Type B pancreatic cell (in vitro differentiated cells): ENCODE data around the gene ZNF14. TPM values are rescaled to one million over a fixed set of nuclear protein-coding genes. Genes with fewer than 3 reads are reported as not detected.

Experiments
- DNase-seq: peaks from one replicate; pipeline ENCODE4 v3.0.0; 2021; ENCODE audit warnings: mixed read lengths; ENCODE audit not compliant: unreplicated experiment; ENCODE audit errors: extremely low spot score
- H3K27ac Mint-ChIP-seq: 2 replicates; pipeline ENCODE4 v1.8.0; 2021; ENCODE audit warnings: mild to moderate bottlenecking, mixed read lengths
- H3K27me3 Mint-ChIP-seq: 2 replicates; pipeline ENCODE4 v1.8.0; 2021; ENCODE audit warnings: mixed read lengths
- H3K36me3 Mint-ChIP-seq: 2 replicates; pipeline ENCODE4 v1.8.0; 2021; ENCODE audit warnings: mixed read lengths
- H3K4me1 Mint-ChIP-seq: one replicate; pipeline ENCODE4 v1.8.0; 2021; ENCODE audit warnings: mixed read lengths; ENCODE audit not compliant: unreplicated experiment
- H3K4me3 Mint-ChIP-seq: 2 replicates; pipeline ENCODE4 v1.8.0; 2021; ENCODE audit warnings: mild to moderate bottlenecking, mixed read lengths
- H3K9me3 Mint-ChIP-seq: 2 replicates; pipeline ENCODE4 v1.8.0; 2021; ENCODE audit warnings: mixed read lengths
- CTCF ChIP-seq: fragments of 200-600 bp; sonication (generic); conservative IDR thresholded peaks from 2 replicates; pipeline ENCODE4 v1.5.0; 2021; ENCODE audit warnings: antibody characterized with exemption, mild to moderate bottlenecking
- total RNA-seq: library from RNA; stranded (reverse); gene quantifications from 2 replicates; pipeline ENCODE4 v1.2.1, GENCODE V29; 2021; ENCODE audit warnings: low replicate concordance

Gene ZNF14
- total RNA-seq, 1 donor from 2014 or later, result 8.5 TPM

DNA sequence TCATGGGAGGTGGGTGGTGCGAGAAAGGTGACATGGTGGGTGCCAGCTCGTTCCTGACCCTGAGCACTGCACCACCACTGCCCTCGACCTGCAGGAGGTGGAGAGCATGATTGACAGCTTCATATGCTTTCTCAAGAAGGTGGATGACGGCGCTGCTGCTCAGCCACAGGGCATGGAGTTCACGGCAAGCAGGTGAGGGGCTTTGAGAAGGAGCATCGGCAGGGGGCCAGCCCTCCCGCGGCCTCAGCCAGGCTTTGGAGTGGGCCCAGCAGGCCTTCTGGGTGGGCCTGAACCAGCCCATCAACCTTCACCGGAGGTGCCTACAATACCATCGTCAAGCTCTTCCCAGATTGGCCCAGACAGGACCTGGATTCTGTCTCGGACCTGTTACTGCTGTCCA lies 18.9 kb upstream of the ZNF14 start:
- no peaks in the 10 kb centered on the region for H3K27me3 Mint-ChIP-seq
- H3K4me3 Mint-ChIP-seq, result no peak overlapping the region
- H3K9me3 Mint-ChIP-seq, result no peaks in the 10 kb centered on the region
- H3K4me1 Mint-ChIP-seq, result no peaks in the 10 kb centered on the region
- no peak overlapping the region for H3K27ac Mint-ChIP-seq
- no peak for TF ChIP-seq CTCF
- DNase-seq, result peak; percentile 57
- H3K36me3 Mint-ChIP-seq, result no peaks in the 10 kb centered on the region

DNA sequence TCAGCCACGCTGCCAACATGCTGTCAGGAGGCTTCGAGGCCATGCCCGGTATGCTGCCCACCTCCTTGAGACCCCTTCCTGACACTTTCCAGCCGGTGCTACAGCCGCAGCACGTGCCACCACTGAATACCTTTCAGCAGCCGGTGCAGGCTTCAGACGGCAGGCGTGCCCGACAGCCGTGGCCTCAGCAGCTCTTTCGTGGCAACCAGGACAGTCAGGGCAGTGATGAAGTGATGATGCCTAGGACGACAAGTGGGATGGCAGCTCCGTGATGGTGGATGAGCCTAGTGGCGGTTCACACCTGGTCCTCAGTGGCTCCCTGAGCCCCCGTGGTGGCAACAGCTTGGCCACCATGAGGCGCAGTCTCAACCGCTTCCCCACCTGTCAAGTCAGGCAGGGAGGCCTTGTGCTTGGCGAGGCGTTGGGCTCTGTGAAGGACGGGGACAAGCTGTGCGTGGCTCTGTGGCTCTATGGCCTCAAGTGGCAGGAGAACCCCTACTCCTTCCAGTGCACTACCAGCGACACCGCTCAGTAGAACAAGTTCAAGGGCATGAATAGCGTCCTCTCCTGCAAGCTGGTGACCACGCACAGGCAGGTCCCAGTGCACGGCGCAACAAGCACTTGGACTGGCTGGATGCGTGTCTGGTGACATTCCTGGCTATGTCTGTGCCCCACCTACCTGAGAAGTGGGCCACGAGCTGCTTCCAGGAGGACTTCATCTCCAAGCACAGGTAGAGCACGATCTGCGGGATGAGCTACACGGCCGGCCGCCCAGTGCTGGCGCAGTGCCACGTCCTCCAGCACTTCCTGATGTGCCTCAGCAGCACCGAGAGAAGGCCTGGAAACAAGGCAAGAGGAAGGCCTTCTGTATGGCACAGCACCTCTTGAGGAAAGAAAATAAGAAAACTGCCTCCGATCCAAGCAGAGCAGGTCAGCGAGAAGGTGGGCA lies 18.2 kb upstream of the ZNF14 start:
- Mint-ChIP-seq H3K27me3 (no peaks in the 10 kb centered on the region), H3K4me1 (no peaks in the 10 kb centered on the region), H3K9me3 (no peaks in the 10 kb centered on the region), H3K4me3 (no peak overlapping the region), H3K27ac (no peak overlapping the region), H3K36me3 (no peaks in the 10 kb centered on the region)
- DNase-seq, result peak; percentile 64
- no peak for TF ChIP-seq CTCF

DNA sequence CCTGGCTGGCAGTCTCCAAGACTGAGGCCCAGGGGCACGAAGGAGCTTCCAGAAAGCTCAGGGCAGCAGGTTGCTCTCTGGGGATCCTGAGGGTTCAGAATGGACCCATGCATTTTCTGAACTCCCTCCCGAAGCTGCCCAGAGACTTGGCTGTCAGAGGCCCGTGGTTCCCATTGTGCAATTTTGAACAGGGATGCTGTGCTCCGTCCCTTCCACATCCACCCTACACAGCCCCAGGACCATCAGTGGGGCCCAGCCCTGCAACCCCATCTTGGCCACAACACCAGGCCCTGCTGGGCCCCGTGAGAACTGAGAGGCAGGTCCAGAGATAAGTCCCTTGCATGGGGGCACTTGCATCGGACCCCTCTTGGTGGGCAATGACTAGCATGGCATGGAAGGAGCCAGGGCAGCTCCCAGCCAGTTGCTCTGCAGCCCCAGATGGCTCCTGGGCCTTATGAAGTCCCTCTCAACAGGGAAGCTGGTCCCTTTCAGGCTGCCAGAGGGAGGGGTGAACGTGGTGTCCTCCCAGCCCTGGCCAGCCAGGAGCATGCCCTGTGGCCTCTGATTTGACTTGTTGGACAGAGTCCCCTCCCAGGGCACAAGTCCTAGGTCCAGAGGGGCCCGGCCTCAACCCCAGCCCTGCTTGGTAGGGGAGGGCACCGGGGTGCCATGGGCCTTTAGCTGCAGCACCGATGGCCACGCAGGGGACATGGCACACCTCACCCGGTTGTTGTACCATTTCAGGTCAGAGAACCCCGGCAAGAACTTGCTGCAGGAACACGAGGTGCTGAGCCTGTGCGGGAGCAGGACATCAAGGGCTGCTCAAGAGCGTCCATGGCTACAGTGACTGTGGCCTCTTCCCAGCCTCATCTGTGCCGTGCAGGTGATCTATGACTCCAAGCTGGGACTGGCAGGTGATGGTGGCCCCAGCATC lies 17.3 kb upstream of the ZNF14 start:
- Mint-ChIP-seq H3K4me3 (no peak overlapping the region), H3K36me3 (no peaks in the 10 kb centered on the region), H3K27ac (no peak overlapping the region), H3K4me1 (no peaks in the 10 kb centered on the region), H3K9me3 (no peaks in the 10 kb centered on the region), H3K27me3 (no peaks in the 10 kb centered on the region)
- DNase-seq, result peak; percentile 57
- no peak for TF ChIP-seq CTCF

DNA sequence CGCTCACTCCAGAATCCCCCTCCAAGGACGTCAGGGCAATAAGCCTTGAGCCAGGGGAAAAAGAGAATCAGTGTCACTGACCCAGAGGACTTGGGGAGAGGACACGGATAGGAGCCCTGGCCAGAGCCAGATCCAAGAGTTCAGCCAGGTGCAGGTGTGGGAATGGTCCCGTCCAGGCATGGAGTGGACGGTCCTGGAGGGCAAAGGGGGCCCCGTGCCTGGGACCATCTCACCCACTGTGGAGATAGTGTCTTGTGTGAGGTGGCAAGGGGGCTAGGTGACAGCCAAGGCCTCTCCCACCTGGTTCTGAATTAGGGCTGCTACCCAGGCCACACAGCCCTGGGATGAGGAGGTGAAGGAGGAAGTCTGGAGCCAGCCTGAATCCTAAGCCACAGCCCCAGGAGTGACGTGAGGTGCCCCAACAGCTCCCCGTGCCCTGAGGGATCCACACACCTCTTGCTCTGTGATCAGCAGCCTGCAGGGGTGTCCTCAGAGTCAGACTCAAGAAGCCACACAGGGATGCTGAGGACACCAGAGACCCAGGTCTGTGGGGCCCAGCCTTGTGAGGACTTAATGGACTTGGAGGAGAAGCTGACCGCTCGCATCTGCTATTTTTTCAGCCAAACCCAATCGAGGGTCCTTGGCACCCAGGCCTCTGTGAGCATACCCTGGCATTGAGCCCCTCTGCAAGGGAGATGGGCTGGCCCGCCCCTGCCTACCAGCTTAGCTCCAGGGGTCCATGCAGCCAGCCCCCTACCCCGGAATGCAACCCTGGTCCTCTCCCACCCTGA lies 16.4 kb upstream of the ZNF14 start:
- no peak for TF ChIP-seq CTCF
- Mint-ChIP-seq H3K4me3 (no peak overlapping the region), H3K36me3 (no peaks in the 10 kb centered on the region), H3K27me3 (peaks cover under 1% of the 10 kb centered on the region), H3K9me3 (no peaks in the 10 kb centered on the region), H3K4me1 (no peaks in the 10 kb centered on the region), H3K27ac (no peak overlapping the region)
- DNase-seq, result no peak
